OCI-LY7 (cell line): ENCODE results near the gene METTL4. TPM values are rescaled to one million over a fixed set of nuclear protein-coding genes. Genes with fewer than 3 reads are reported as not detected.

Source experiments
- BruUV-seq: library from RNA; stranded (reverse); fragments of 400-500 nt; replicated peaks from 2 replicates; lab custom pipeline; 2021; lab: Mats Ljungman, UMichigan
- CTCF ChIA-PET: fragments of 300-600 bp; sonication (Branson Sonifier 250); formaldehyde crosslinking; loops from one replicate; lab custom pipeline; 2022; ENCODE audit warnings: antibody characterized with exemption; ENCODE audit not compliant: unreplicated experiment; lab: Charles Lee
- POLR2A ChIA-PET: fragments of 300-600 bp; sonication (Branson Sonifier 250); formaldehyde crosslinking; loops from one replicate; lab custom pipeline; 2022; ENCODE audit warnings: antibody characterized with exemption; lab: Charles Lee
- DNase-seq: peaks from one replicate; pipeline ENCODE4 v3.0.0-alpha.2; 2015; ENCODE audit warnings: low spot score
- H2AFZ ChIP-seq: fragments of 200-600 bp; sonication (generic), shearing (Covaris generic); 2 replicates; pipeline ENCODE4 v1.6.1; 2014; ENCODE audit warnings: mild to moderate bottlenecking, antibody characterized with exemption, low read length, moderate library complexity
- H3K27ac ChIP-seq: fragments of 200-600 bp; sonication (generic); 2 replicates; pipeline ENCODE4 v1.5.1; 2014; ENCODE audit warnings: mixed run types, low read depth, mild to moderate bottlenecking, moderate library complexity, low read length, inconsistent platforms; ENCODE audit not compliant: poor library complexity, severe bottlenecking
- H3K36me3 ChIP-seq: fragments of 200-600 bp; sonication (generic); 2 replicates; pipeline ENCODE4 v1.6.1; 2014; ENCODE audit warnings: mild to moderate bottlenecking, antibody characterized with exemption, low read length, moderate library complexity, mixed read lengths; ENCODE audit not compliant: insufficient read depth
- H3K4me1 ChIP-seq: fragments of 200-600 bp; sonication (generic); 2 replicates; pipeline ENCODE4 v1.5.1; 2014; ENCODE audit warnings: mild to moderate bottlenecking, low read length; ENCODE audit not compliant: insufficient read depth, poor library complexity, severe bottlenecking
- H3K4me2 ChIP-seq: fragments of 200-600 bp; sonication (generic); 2 replicates; pipeline ENCODE4 v1.6.1; 2014; ENCODE audit warnings: mild to moderate bottlenecking, low read length
- H3K4me3 ChIP-seq: fragments of 200-600 bp; sonication (generic); 2 replicates; pipeline ENCODE4 v1.5.1; 2014; ENCODE audit warnings: mild to moderate bottlenecking, low read depth, low read length; ENCODE audit not compliant: poor library complexity, severe bottlenecking
- H3K79me2 ChIP-seq: fragments of 200-600 bp; sonication (generic); 2 replicates; pipeline ENCODE4 v1.6.1; 2016; ENCODE audit warnings: low read depth, mild to moderate bottlenecking, low read length, moderate library complexity, mixed read lengths; ENCODE audit not compliant: insufficient read depth
- H3K9me2 ChIP-seq: fragments of 200-600 bp; sonication (generic); 2 replicates; pipeline ENCODE4 v1.6.1; 2016; ENCODE audit warnings: mild to moderate bottlenecking, low read length, mixed read lengths; ENCODE audit not compliant: insufficient read depth
- H3K9me3 ChIP-seq: fragments of 200-600 bp; sonication (generic); 2 replicates; pipeline ENCODE4 v1.6.1; 2014; ENCODE audit warnings: mild to moderate bottlenecking, mixed run types, low read length, mixed read lengths
- H4K20me1 ChIP-seq: fragments of 200-600 bp; sonication (generic); 2 replicates; pipeline ENCODE4 v1.6.1; 2014; ENCODE audit warnings: mild to moderate bottlenecking, antibody characterized with exemption, low read length, moderate library complexity, mixed read lengths; ENCODE audit not compliant: insufficient read depth
- CTCF ChIP-seq: fragments of 200-600 bp; sonication (generic); conservative IDR thresholded peaks from 2 replicates; pipeline ENCODE4 v1.5.1; 2014; ENCODE audit warnings: mild to moderate bottlenecking, antibody characterized with exemption, low read length, moderate library complexity, mixed read lengths
- EZH2phosphoT487 ChIP-seq: fragments of 200-600 bp; sonication (generic); IDR thresholded peaks from 2 replicates; pipeline ENCODE4 v1.6.1; 2018; ENCODE audit warnings: low read depth, borderline replicate concordance, mild to moderate bottlenecking, mixed run types, antibody characterized with exemption, low read length, moderate library complexity, mixed read lengths
- intact Hi-C: fragments of 100-400 bp; cut with micrococcal nuclease; formaldehyde crosslinking; loops from one replicate; pipeline ENCODE4 v1.10.0; 2022; ENCODE audit not compliant: unreplicated experiment
- total RNA-seq, 2 experiments: library from RNA; depleted of rRNA in 1 of 2; stranded (reverse); fragments of >200 nt in 1 of 2; shearing (Covaris generic) in 1 of 2; gene quantifications; 2 replicates each; pipeline ENCODE4 v1.2.3, GENCODE V29; 2014 to 2022

Gene METTL4
- total RNA-seq, 2 experiments from 2014 or later = 11.8 to 23.7 TPM

GRCh38 chr18:2609604-2610003, 38.3 kb upstream of the METTL4 start:
- no peak overlapping the region for H3K4me3 ChIP-seq
- DNase-seq = no peak
- BruUV-seq = no TSS peak
- TF ChIP-seq EZH2phosphoT487 = no peak
- no peak for TF ChIP-seq CTCF
- no peaks in the 10 kb centered on the region for H3K9me2 ChIP-seq
- intact Hi-C loops = loop anchor here (5.0 to 10.0 kb wide), 2 partner anchors 125 to 143 kb away; no protein-coding TSS in a partner anchor
- H3K36me3 ChIP-seq = peaks cover 93% of the 10 kb centered on the region
- H2AFZ ChIP-seq = no peak overlapping the region
- POLR2A ChIA-PET = interaction anchor here (0.5 to 1.2 kb wide), 4 partner anchors 16 to 504 kb away, joined by 3 to 4 read pairs (median 3); no protein-coding TSS in a partner anchor
- H4K20me1 ChIP-seq = no peaks in the 10 kb centered on the region
- H3K79me2 ChIP-seq = 0 out of 2 replicates have a peak, but pooled peaks cover 5% of the 10 kb centered on the region
- H3K4me1 ChIP-seq = peaks cover 13% of the 10 kb centered on the region
- H3K27ac ChIP-seq = no peak overlapping the region
- H3K9me3 ChIP-seq = no peaks in the 10 kb centered on the region
- CTCF ChIA-PET = no interaction called here
- no peak overlapping the region for H3K4me2 ChIP-seq

GRCh38 chr18:2606335-2606734, 35.0 kb upstream of the METTL4 start:
- Histone ChIP-seq H3K36me3 (peaks cover 95% of the 10 kb centered on the region), H2AFZ (no peak overlapping the region), H3K79me2 (0 out of 2 replicates have a peak, but pooled peaks cover 5% of the 10 kb centered on the region), H3K9me2 (no peaks in the 10 kb centered on the region), H3K4me2 (no peak overlapping the region), H3K4me1 (peaks cover 14% of the 10 kb centered on the region), H3K4me3 (no peak overlapping the region), H3K27ac (no peak overlapping the region), H3K9me3 (no peaks in the 10 kb centered on the region), H4K20me1 (no peaks in the 10 kb centered on the region)
- intact Hi-C loops = loop anchor here (5.0 to 10.0 kb wide), 2 partner anchors 128 to 146 kb away; no protein-coding TSS in a partner anchor
- DNase-seq = no peak
- TF ChIP-seq EZH2phosphoT487 (no peak), CTCF (no peak)
- ChIA-PET CTCF (no interaction called here), POLR2A (interaction anchor here (0.5 to 1.8 kb wide), 16 partner anchors 19 to 123 kb away, joined by 3 to 11 read pairs (median 4); partner anchors contain the start of gene SMCHD1)
- BruUV-seq = no TSS peak

GRCh38 chr18:2602844-2603243, 31.5 kb upstream of the METTL4 start:
- no peak for TF ChIP-seq EZH2phosphoT487
- no peak for TF ChIP-seq CTCF
- Histone ChIP-seq H3K9me3 (no peaks in the 10 kb centered on the region), H2AFZ (no peak overlapping the region), H3K9me2 (no peaks in the 10 kb centered on the region), H3K4me3 (no peak overlapping the region), H3K36me3 (peaks cover 97% of the 10 kb centered on the region), H3K79me2 (0 out of 2 replicates have a peak, but pooled peaks cover 5% of the 10 kb centered on the region), H3K27ac (no peak overlapping the region), H3K4me1 (peaks cover 14% of the 10 kb centered on the region), H3K4me2 (no peak overlapping the region), H4K20me1 (no peaks in the 10 kb centered on the region)
- intact Hi-C loops = loop anchor here (10.0 kb wide), 1 partner anchor 132 kb away; no protein-coding TSS in a partner anchor
- POLR2A ChIA-PET = no interaction called here
- no peak for DNase-seq
- CTCF ChIA-PET = no interaction called here
- BruUV-seq = no TSS peak
